ENCODE measurements around the gene RPL10. TPM values are rescaled to one million over a fixed set of nuclear protein-coding genes. Genes with fewer than 3 reads are reported as not detected.

The RPL10 gene
- total and polyA plus RNA-seq, 9 of the 15 experiments (the other 6 are each of a cell fraction or from before 2014, with no cell fraction given): 3,774 to 7,600 (median 5,014) TPM

DNA sequence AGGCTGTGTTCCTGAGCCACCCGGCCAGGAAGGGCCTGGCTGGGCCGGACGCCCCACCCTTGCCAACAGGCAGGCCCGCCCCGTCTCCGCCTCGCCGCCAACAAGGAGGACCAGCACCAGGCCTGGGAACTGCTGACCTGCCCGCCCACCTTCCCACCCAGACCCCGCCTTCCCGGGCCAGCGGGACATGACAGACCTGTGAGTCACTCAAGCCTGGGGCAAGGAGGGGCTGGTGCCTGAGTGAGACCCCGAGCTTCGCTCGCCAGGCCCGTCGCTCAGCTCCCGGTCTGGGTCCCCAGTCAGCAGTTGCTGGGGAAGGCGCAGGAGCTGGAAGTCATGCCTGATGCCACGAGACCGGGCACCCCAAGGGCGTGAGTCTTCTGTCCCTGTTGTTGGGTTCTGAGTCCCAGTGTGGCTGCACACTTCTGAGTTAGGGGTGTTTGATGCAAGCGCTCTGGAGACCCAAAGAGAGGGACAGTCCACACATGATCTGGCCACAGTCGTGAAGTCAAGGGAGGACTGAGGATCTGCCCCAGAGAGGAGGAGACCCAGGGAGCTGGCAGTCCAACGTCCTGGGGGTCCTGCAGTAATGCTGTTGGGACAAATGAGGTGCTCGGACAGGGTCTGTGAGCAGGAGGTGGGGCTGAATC, 11.2 kb downstream of the RPL10 start, which contains the start of gene DNASE1L1 (continued):
- TF ChIP-seq, protein P1, sequence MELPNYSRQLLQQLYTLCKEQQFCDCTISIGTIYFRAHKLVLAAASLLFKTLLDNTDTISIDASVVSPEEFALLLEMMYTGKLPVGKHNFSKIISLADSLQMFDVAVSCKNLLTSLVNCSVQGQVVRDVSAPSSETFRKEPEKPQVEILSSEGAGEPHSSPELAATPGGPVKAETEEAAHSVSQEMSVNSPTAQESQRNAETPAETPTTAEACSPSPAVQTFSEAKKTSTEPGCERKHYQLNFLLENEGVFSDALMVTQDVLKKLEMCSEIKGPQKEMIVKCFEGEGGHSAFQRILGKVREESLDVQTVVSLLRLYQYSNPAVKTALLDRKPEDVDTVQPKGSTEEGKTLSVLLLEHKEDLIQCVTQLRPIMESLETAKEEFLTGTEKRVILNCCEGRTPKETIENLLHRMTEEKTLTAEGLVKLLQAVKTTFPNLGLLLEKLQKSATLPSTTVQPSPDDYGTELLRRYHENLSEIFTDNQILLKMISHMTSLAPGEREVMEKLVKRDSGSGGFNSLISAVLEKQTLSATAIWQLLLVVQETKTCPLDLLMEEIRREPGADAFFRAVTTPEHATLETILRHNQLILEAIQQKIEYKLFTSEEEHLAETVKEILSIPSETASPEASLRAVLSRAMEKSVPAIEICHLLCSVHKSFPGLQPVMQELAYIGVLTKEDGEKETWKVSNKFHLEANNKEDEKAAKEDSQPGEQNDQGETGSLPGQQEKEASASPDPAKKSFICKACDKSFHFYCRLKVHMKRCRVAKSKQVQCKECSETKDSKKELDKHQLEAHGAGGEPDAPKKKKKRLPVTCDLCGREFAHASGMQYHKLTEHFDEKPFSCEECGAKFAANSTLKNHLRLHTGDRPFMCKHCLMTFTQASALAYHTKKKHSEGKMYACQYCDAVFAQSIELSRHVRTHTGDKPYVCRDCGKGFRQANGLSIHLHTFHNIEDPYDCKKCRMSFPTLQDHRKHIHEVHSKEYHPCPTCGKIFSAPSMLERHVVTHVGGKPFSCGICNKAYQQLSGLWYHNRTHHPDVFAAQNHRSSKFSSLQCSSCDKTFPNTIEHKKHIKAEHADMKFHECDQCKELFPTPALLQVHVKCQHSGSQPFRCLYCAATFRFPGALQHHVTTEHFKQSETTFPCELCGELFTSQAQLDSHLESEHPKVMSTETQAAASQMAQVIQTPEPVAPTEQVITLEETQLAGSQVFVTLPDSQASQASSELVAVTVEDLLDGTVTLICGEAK (IDR thresholded peaks at IDR 0.05): 0 out of 2 replicates have a peak, but pooled peaks have one; percentile 24
- TF ChIP-seq, protein P1 (CRISPR knock-in tag; IDR thresholded peaks at IDR 0.05): no peak
- no peak for TF ChIP-seq BRF1 (IDR thresholded peaks at IDR 0.05; ENCODE audit: borderline replicate concordance, extremely low read depth, insufficient read length)
- no peak for TF ChIP-seq XRCC3 (IDR thresholded peaks at IDR 0.05)
- TF ChIP-seq, protein P2, sequence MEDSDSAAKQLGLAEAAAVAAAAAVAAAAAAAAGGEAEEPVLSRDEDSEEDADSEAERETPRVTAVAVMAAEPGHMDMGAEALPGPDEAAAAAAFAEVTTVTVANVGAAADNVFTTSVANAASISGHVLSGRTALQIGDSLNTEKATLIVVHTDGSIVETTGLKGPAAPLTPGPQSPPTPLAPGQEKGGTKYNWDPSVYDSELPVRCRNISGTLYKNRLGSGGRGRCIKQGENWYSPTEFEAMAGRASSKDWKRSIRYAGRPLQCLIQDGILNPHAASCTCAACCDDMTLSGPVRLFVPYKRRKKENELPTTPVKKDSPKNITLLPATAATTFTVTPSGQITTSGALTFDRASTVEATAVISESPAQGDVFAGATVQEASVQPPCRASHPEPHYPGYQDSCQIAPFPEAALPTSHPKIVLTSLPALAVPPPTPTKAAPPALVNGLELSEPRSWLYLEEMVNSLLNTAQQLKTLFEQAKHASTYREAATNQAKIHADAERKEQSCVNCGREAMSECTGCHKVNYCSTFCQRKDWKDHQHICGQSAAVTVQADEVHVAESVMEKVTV (CRISPR knock-in tag; IDR thresholded peaks at IDR 0.05): no peak
- peak; percentile 98 for TF ChIP-seq ZBTB7A (IDR thresholded peaks at IDR 0.05; ENCODE audit: borderline replicate concordance, control insufficient read depth, low read depth, low read length)
- no peak for TF ChIP-seq NFATC3 (IDR thresholded peaks at IDR 0.05)
- TF ChIP-seq GABPB2 (CRISPR knock-in tag; conservative IDR thresholded peaks at IDR 0.05): no peak
- TF ChIP-seq, protein P3, sequence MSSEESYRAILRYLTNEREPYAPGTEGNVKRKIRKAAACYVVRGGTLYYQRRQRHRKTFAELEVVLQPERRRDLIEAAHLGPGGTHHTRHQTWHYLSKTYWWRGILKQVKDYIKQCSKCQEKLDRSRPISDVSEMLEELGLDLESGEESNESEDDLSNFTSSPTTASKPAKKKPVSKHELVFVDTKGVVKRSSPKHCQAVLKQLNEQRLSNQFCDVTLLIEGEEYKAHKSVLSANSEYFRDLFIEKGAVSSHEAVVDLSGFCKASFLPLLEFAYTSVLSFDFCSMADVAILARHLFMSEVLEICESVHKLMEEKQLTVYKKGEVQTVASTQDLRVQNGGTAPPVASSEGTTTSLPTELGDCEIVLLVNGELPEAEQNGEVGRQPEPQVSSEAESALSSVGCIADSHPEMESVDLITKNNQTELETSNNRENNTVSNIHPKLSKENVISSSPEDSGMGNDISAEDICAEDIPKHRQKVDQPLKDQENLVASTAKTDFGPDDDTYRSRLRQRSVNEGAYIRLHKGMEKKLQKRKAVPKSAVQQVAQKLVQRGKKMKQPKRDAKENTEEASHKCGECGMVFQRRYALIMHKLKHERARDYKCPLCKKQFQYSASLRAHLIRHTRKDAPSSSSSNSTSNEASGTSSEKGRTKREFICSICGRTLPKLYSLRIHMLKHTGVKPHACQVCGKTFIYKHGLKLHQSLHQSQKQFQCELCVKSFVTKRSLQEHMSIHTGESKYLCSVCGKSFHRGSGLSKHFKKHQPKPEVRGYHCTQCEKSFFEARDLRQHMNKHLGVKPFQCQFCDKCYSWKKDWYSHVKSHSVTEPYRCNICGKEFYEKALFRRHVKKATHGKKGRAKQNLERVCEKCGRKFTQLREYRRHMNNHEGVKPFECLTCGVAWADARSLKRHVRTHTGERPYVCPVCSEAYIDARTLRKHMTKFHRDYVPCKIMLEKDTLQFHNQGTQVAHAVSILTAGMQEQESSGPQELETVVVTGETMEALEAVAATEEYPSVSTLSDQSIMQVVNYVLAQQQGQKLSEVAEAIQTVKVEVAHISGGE (CRISPR knock-in tag; IDR thresholded peaks at IDR 0.05): no peak
- TF ChIP-seq TEAD4 (IDR thresholded peaks at IDR 0.05; ENCODE audit: low read length): no peak
- no peak for TF ChIP-seq TEAD4 (CRISPR knock-in tag; IDR thresholded peaks at IDR 0.05; ENCODE audit: borderline replicate concordance)
- TF ChIP-seq BRCA1 (IDR thresholded peaks at IDR 0.05): no peak
- TF ChIP-seq BRCA1 (CRISPR knock-in tag; IDR thresholded peaks at IDR 0.05): no peak
- TF ChIP-seq CTBP1 (IDR thresholded peaks at IDR 0.05; ENCODE audit: borderline replicate concordance): 0 out of 2 replicates have a peak, but pooled peaks have one; percentile 29

All from K562 (cell line).